Adipocyte (in vitro differentiated cells): ENCODE measurements around the gene ARHGAP26.

Experiments
- DNase-seq: peaks from one replicate; pipeline ENCODE4 v3.0.0-alpha.2; 2015; ENCODE audit warnings: low read depth
- H3K27me3 ChIP-seq: replicated peaks from 2 replicates; pipeline ENCODE4 v1.7.0; 2013; ENCODE audit warnings: mild to moderate bottlenecking, low read length, moderate library complexity; ENCODE audit not compliant: control insufficient read depth, insufficient read depth
- H3K36me3 ChIP-seq: 2 replicates; pipeline ENCODE4 v1.7.0; 2013; ENCODE audit warnings: low read length, mild to moderate bottlenecking, moderate library complexity; ENCODE audit not compliant: control insufficient read depth, insufficient read depth, severe bottlenecking
- H3K4me1 ChIP-seq: 2 replicates; pipeline ENCODE4 v1.7.0; 2013; ENCODE audit warnings: mild to moderate bottlenecking, low read length, moderate library complexity; ENCODE audit not compliant: control insufficient read depth, insufficient read depth
- H3K4me3 ChIP-seq: 2 replicates; pipeline ENCODE4 v1.7.0; 2013; ENCODE audit warnings: mild to moderate bottlenecking, low read length, moderate library complexity
- H3K9ac ChIP-seq: 2 replicates; pipeline ENCODE4 v1.7.0; 2013; ENCODE audit warnings: mild to moderate bottlenecking, low read length, moderate library complexity
- H3K9me3 ChIP-seq: 2 replicates; pipeline ENCODE4 v1.7.0; 2013; ENCODE audit warnings: mild to moderate bottlenecking, low read length, moderate library complexity; ENCODE audit not compliant: control insufficient read depth

The ARHGAP26 gene

DNA sequence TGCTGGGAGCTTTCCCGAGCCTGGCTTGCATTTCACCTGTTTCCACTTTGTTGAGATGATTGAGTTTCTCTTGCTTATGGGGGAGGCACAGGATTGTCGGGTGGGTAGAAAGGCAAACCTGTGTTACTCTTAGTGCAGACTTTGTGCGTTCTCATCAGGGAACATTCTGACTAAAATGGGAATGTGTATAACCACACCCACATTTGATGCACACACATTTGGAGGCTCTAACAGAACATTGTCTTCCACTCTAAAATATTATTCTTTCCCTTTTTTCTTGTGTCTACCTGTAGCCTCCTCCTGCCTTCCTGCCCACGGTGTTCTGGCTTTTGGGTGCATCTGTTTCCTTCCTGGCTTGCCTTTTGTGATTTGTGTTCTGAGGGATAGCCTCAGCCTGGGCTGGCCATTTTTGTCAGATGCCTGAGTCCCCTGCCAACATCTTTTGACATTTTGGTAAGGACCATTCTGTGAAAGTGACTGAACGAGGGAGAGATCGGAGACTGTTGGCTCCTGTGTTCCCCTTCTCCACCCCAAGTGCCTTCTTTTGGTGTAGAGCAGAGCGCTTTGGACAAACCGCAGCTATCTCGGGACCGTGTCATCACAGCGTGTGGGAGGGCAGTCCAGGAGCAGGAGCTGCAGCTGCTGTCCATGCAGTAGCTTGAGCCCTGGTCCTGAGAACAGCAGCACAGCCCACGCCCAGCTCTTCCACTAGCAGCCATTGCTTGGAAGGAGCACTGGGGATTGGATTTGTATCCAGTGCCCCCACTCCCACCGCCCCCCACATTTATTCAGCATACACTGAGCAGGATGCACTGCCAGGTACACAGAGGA, 101.4 kb downstream of the ARHGAP26 start:
- Histone ChIP-seq H3K27me3 (no peaks in the 10 kb centered on the region), H3K4me3 (no peak overlapping the region), H3K36me3 (no peaks in the 10 kb centered on the region), H3K4me1 (peaks cover 14% of the 10 kb centered on the region), H3K9ac (no peak overlapping the region), H3K9me3 (no peaks in the 10 kb centered on the region)
- peak; percentile 55 for DNase-seq

DNA sequence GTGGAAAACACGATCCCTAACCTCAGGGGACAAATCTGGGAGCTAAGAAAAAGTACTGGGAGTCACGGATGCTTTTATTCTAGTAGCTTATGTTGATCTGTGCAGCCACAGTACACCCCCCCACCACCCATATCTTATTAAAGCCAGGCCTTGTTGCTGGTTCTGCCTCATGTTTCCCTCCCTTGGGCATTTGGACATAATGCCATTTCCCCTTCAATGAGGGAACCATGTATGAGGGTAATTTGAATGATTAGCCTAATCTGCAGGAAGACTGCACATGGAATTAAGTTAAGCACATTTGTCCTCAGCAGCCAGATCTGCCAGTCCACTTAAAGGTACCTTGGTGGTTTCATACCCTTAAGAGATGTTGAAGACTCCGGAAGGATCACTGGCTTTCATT, 102.0 kb downstream of the ARHGAP26 start:
- DNase-seq: no peak
- Histone ChIP-seq H3K27me3 (no peaks in the 10 kb centered on the region), H3K9ac (no peak overlapping the region), H3K4me3 (no peak overlapping the region), H3K36me3 (no peaks in the 10 kb centered on the region), H3K9me3 (no peaks in the 10 kb centered on the region), H3K4me1 (peaks cover 9% of the 10 kb centered on the region)

DNA sequence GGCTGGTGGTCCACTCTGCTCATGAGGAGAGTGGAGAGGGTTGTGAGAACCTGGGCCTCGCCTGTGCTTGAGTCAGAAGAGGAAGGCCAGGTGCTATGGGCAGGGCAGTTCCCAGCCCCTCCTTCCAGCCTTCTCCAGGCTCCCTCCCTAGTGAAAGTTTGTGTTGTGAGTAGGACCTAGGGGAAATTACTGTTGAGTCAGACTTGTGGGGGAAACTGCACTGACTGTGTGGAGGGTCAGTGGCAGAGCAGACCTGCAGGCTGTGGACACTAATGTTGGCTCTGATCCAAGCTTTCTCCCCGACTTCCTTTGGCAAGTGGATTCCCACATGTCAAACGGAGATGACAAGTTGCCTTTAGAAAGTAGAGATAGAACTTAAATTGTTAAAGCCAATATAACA, 102.6 kb downstream of the ARHGAP26 start:
- Histone ChIP-seq H3K4me3 (no peak overlapping the region), H3K4me1 (peaks cover 8% of the 10 kb centered on the region), H3K36me3 (no peaks in the 10 kb centered on the region), H3K9me3 (no peaks in the 10 kb centered on the region), H3K27me3 (no peaks in the 10 kb centered on the region), H3K9ac (no peak overlapping the region)
- peak; percentile 17 for DNase-seq

GRCh38 chr5:142873831-142874230, 103.7 kb downstream of the ARHGAP26 start:
- Histone ChIP-seq H3K27me3 (no peaks in the 10 kb centered on the region), H3K4me1 (peaks cover 8% of the 10 kb centered on the region), H3K36me3 (no peaks in the 10 kb centered on the region), H3K9me3 (no peaks in the 10 kb centered on the region), H3K4me3 (no peak overlapping the region), H3K9ac (no peak overlapping the region)
- DNase-seq: peak; percentile 14

GRCh38 chr5:142874540-142874939, 104.4 kb downstream of the ARHGAP26 start:
- no peaks in the 10 kb centered on the region for H3K27me3 ChIP-seq
- H3K4me1 ChIP-seq: peaks cover 8% of the 10 kb centered on the region
- H3K4me3 ChIP-seq: no peak overlapping the region
- H3K9ac ChIP-seq: no peak overlapping the region
- peaks cover 2% of the 10 kb centered on the region for H3K36me3 ChIP-seq
- H3K9me3 ChIP-seq: no peaks in the 10 kb centered on the region
- peak; percentile 35 for DNase-seq

GRCh38 chr5:142875936-142876335, 105.8 kb downstream of the ARHGAP26 start:
- no peak overlapping the region for H3K4me3 ChIP-seq
- H3K9ac ChIP-seq: no peak overlapping the region

DNA sequence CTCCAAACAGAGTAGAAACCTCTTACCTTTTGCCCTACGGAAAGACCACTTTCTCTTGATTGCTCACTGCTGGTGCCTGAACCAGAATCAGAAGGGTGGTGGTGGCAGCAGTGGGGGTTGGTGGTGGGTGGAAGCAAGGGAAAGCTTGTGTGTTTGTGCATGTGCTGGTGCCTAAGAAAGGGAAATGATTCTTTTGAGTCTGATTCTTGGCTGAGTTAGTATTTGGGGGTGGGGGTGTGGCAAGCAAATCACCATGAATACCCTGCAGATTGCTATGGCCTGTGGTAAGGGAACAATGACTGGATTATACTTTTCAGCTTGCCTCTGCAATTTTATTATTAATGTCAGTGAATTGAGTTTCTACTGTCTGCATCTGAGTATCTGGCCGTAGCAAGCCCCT, 106.6 kb downstream of the ARHGAP26 start:
- Histone ChIP-seq H3K9me3 (no peaks in the 10 kb centered on the region), H3K36me3 (peaks cover 3% of the 10 kb centered on the region), H3K4me3 (no peak overlapping the region), H3K4me1 (peaks cover 21% of the 10 kb centered on the region), H3K9ac (no peak overlapping the region), H3K27me3 (no peaks in the 10 kb centered on the region)
- no peak for DNase-seq

More at GRCh38 chr5:142875936-142876335, 105.8 kb downstream of the ARHGAP26 start:
- no peak for DNase-seq
- no peaks in the 10 kb centered on the region for H3K27me3 ChIP-seq
- H3K4me1 ChIP-seq: peaks cover 12% of the 10 kb centered on the region
- H3K36me3 ChIP-seq: peaks cover 3% of the 10 kb centered on the region
- no peaks in the 10 kb centered on the region for H3K9me3 ChIP-seq

DNA sequence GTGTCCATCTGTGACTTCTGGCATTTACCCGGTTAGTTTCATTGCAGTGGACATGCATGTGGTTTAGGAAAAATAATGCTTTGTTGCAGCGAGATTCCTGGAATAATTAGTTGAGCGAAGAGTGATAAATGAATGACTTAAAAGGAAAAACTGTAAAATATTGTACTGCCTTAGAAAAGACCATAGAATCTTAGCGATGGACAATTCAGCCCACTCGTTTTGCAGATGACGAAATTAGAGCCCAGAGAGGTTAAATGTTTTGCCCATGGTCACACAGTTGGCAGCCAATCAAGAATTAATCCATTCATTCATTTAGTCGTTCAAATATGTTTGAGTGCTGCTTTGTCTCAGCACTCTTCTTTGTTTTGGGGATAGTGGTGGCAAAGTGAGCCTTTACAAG, 107.9 kb downstream of the ARHGAP26 start:
- no peak for DNase-seq
- Histone ChIP-seq H3K4me1 (peaks cover 34% of the 10 kb centered on the region), H3K9me3 (no peaks in the 10 kb centered on the region), H3K36me3 (peaks cover 3% of the 10 kb centered on the region), H3K9ac (no peak overlapping the region), H3K4me3 (no peak overlapping the region), H3K27me3 (no peaks in the 10 kb centered on the region)

- DNase-seq: no peak
- no peaks in the 10 kb centered on the region for H3K9me3 ChIP-seq
- no peak overlapping the region for H3K9ac ChIP-seq
- H3K36me3 ChIP-seq: peaks cover 3% of the 10 kb centered on the region
- no peaks in the 10 kb centered on the region for H3K27me3 ChIP-seq
- H3K4me1 ChIP-seq: peaks cover 39% of the 10 kb centered on the region
- H3K4me3 ChIP-seq: no peak overlapping the region
Observed at GRCh38 chr5:142878638-142879037, 108.5 kb downstream of the ARHGAP26 start.

- no peaks in the 10 kb centered on the region for H3K9me3 ChIP-seq
- peaks cover 43% of the 10 kb centered on the region for H3K4me1 ChIP-seq
- peaks cover 3% of the 10 kb centered on the region for H3K36me3 ChIP-seq
- H3K9ac ChIP-seq: no peak overlapping the region
- no peak overlapping the region for H3K4me3 ChIP-seq
- no peaks in the 10 kb centered on the region for H3K27me3 ChIP-seq
- DNase-seq: peak; percentile 82
Observed at GRCh38 chr5:142881076-142881783, 111.1 kb downstream of the ARHGAP26 start.

- peaks cover 3% of the 10 kb centered on the region for H3K36me3 ChIP-seq
Observed at GRCh38 chr5:142881784-142882126, 111.6 kb downstream of the ARHGAP26 start.

More at GRCh38 chr5:142881784-142882126, 111.6 kb downstream of the ARHGAP26 start:
- Histone ChIP-seq H3K27me3 (no peaks in the 10 kb centered on the region), H3K4me1 (peaks cover 48% of the 10 kb centered on the region), H3K4me3 (no peak overlapping the region), H3K9ac (no peak overlapping the region), H3K9me3 (no peaks in the 10 kb centered on the region)
- no peak for DNase-seq
